Medulla oblongata (tissue), 1 donor: Measurements from ENCODE around the gene FKBP1A.

Source experiments
- DNase-seq: peaks from one replicate; pipeline ENCODE4 v3.0.0-alpha.2; 2015; ENCODE audit errors: extremely low spot score

The FKBP1A gene

DNA sequence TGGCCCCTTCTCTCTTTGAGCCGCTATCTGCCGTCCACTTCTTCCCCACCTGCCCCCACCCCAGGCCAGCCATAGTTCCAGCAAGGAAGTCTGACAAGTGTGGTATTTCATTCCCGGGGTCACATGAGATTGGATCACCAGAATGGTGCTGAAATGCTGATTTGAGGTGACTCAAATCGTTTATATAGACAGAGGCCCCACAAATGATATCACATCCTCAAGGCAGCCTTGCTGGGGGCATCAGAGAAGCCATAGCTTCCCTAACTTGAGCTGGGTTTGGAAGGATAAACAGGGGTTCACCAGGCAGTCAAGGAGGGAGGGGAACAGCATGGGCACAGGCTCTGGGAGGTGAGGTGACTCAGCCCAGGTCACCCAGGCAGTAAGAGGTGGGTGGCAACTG is 73.8 kb downstream of the FKBP1A start:
- no peak for DNase-seq
